DOHH2 (cell line): ENCODE data around the gene GMPR2.

Source experiments
- H3F3A ChIP-seq: fragments of 200-600 bp; sonication (generic), shearing (Covaris generic); 2 replicates; pipeline ENCODE4 v1.6.0; 2016; ENCODE audit warnings: antibody characterized with exemption, mild to moderate bottlenecking; ENCODE audit not compliant: control insufficient read depth, insufficient read depth
- H3K27ac ChIP-seq: fragments of 200-600 bp; sonication (generic); 2 replicates; pipeline ENCODE4 v1.5.1; 2014; ENCODE audit warnings: low read depth, mild to moderate bottlenecking, low read length, moderate library complexity
- H3K27me3 ChIP-seq: fragments of 200-600 bp; sonication (generic); 2 replicates; pipeline ENCODE4 v1.6.1; 2014; ENCODE audit warnings: mild to moderate bottlenecking, low read length, mixed read lengths; ENCODE audit not compliant: control insufficient read depth
- H3K36me3 ChIP-seq: fragments of 200-600 bp; sonication (generic); 2 replicates; pipeline ENCODE4 v1.6.1; 2014; ENCODE audit warnings: mild to moderate bottlenecking, low read length, moderate library complexity, mixed read lengths; ENCODE audit not compliant: control insufficient read depth
- H3K4me1 ChIP-seq: fragments of 200-600 bp; sonication (generic); 2 replicates; pipeline ENCODE4 v1.6.1; 2014; ENCODE audit warnings: mild to moderate bottlenecking, low read length, mixed read lengths; ENCODE audit not compliant: control insufficient read depth
- H3K4me2 ChIP-seq: fragments of 200-600 bp; sonication (generic); 2 replicates; pipeline ENCODE4 v1.6.0; 2014; ENCODE audit warnings: mild to moderate bottlenecking, low read length, moderate library complexity
- H3K4me3 ChIP-seq: fragments of 200-600 bp; sonication (generic); 2 replicates; pipeline ENCODE4 v1.5.1; 2014; ENCODE audit warnings: mild to moderate bottlenecking, low read length, mixed read lengths
- H3K79me2 ChIP-seq: fragments of 200-600 bp; sonication (generic); 2 replicates; pipeline ENCODE4 v1.6.1; 2014; ENCODE audit warnings: mild to moderate bottlenecking, low read length, mixed read lengths; ENCODE audit not compliant: control insufficient read depth
- H3K9me2 ChIP-seq: fragments of 200-600 bp; sonication (generic); replicated peaks from 2 replicates; pipeline ENCODE4 v1.6.1; 2014; ENCODE audit warnings: mild to moderate bottlenecking, low read length, mixed read lengths; ENCODE audit not compliant: control insufficient read depth
- H3K9me3 ChIP-seq: fragments of 200-600 bp; sonication (generic); 2 replicates; pipeline ENCODE4 v1.6.1; 2014; ENCODE audit warnings: antibody characterized with exemption, low read length, mixed read lengths; ENCODE audit not compliant: control insufficient read depth, insufficient read depth
- H4K20me1 ChIP-seq: fragments of 200-600 bp; sonication (generic); 2 replicates; pipeline ENCODE4 v1.6.0; 2014; ENCODE audit warnings: low read depth, mild to moderate bottlenecking, antibody characterized with exemption, low read length, moderate library complexity; ENCODE audit not compliant: control insufficient read depth, insufficient read depth
- EZH2phosphoT487 ChIP-seq: fragments of 200-600 bp; sonication (generic); IDR thresholded peaks from 2 replicates; pipeline ENCODE4 v1.6.1; 2017; ENCODE audit warnings: borderline replicate concordance, mild to moderate bottlenecking, antibody characterized with exemption, low read length, moderate library complexity, mixed read lengths
- TF ChIP-seq, protein P1 (sequence below): fragments of 200-600 bp; sonication (generic); IDR thresholded peaks from one replicate; pipeline ENCODE4 v1.5.1; 2014; ENCODE audit warnings: antibody characterized with exemption, mild to moderate bottlenecking, low read depth, low read length; ENCODE audit not compliant: poor library complexity, severe bottlenecking

The GMPR2 gene

GRCh38 chr14:24207625-24208024 lies 25.1 kb upstream of the GMPR2 start:
- Histone ChIP-seq H3K4me3 (no peak overlapping the region), H3K4me2 (no peak overlapping the region), H3K4me1 (peaks cover 9% of the 10 kb centered on the region), H3F3A (0 out of 2 replicates have a peak, but pooled peaks cover 6% of the 10 kb centered on the region), H3K27me3 (no peaks in the 10 kb centered on the region), H3K27ac (no peak overlapping the region), H3K9me3 (peaks cover 5% of the 10 kb centered on the region; the same call in 1 of the 2 replicates), H3K9me2 (no peaks in the 10 kb centered on the region), H3K79me2 (peaks cover 22% of the 10 kb centered on the region), H4K20me1 (no peaks in the 10 kb centered on the region), H3K36me3 (peaks cover 82% of the 10 kb centered on the region)
- TF ChIP-seq, protein P1, sequence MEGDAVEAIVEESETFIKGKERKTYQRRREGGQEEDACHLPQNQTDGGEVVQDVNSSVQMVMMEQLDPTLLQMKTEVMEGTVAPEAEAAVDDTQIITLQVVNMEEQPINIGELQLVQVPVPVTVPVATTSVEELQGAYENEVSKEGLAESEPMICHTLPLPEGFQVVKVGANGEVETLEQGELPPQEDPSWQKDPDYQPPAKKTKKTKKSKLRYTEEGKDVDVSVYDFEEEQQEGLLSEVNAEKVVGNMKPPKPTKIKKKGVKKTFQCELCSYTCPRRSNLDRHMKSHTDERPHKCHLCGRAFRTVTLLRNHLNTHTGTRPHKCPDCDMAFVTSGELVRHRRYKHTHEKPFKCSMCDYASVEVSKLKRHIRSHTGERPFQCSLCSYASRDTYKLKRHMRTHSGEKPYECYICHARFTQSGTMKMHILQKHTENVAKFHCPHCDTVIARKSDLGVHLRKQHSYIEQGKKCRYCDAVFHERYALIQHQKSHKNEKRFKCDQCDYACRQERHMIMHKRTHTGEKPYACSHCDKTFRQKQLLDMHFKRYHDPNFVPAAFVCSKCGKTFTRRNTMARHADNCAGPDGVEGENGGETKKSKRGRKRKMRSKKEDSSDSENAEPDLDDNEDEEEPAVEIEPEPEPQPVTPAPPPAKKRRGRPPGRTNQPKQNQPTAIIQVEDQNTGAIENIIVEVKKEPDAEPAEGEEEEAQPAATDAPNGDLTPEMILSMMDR, result no peak
- no peak for TF ChIP-seq EZH2phosphoT487

DNA sequence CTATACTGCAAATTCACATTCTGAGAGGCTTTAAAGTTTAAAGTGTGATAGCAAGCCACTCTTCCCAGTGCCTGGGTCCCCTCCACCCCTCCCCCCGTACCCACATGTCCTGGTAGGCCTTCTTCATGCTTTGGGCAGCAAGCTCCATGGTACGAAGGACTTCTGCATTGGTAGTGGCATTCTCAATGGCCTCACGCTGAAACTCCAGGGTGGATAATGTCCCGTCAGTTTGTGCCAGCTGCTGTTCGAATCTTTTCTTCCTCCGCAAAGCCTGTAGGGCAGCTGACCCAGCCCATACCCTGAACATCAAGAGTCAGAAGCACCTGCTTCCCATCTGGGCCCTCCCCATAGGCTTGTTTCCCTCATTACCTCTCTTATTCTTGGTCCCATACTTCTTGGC lies 21.4 kb upstream of the GMPR2 start:
- Histone ChIP-seq H3K36me3 (peaks cover 68% of the 10 kb centered on the region), H3K27me3 (no peaks in the 10 kb centered on the region), H3K4me1 (peaks cover 31% of the 10 kb centered on the region), H3K79me2 (peaks cover 38% of the 10 kb centered on the region), H3F3A (peaks cover 17% of the 10 kb centered on the region), H4K20me1 (no peaks in the 10 kb centered on the region), H3K4me3 (no peak overlapping the region), H3K9me2 (no peaks in the 10 kb centered on the region), H3K9me3 (no peaks in the 10 kb centered on the region), H3K27ac (no peak overlapping the region), H3K4me2 (peak overlapping the region; percentile 82; the same call in 1 of the 2 replicates)
- no peak for TF ChIP-seq EZH2phosphoT487
- TF ChIP-seq, protein P1, result no peak

DNA sequence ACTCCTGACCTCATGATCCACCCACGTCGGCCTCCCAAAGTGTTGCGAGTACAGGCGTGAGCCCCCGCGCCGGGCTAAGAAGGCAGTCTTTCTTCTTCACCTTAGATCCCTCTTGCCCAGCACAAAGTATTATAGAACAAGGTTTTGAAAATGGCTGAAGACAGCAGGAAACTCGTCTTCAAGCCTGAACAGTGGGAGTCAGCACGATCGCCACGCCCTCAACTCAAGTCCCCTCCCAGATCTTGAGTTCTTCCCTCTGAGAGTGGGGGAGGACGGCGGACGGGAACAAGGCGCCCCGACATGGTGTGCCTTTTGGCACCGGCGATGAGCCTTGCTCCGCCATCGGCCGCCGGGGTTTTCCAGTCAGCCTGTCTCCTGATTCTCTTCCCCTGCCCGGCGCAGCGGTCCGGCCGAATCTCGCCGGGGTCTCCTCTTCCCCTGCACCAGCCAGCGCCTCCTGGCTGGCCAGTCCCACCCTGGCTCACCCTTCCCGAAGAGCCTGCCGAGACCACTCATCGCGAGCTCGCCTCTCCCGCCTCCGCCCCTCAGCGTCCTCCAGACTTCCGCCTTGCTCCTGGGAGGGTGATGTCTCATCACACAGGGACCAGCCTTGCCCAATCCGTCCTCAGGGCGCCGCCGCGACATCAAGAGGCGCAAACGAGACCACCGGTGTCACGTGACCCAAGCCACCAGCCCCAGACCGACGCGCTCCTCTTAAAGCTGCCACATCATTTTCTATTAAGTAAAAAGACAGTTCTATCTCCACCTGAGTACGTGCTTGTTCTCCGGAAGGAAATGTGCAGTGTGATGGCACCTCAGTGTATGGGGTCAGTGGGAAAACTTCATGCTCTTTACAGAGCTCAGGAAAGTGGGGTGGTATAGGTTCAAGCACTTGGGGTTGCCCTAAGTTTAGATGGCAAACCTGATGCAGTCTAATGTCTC lies 19.5 kb upstream of the GMPR2 start, which contains the start of gene CHMP4A:
Gene CHMP4A, minus strand, starts transcription at position 565 of the 942 bp plus-strand sequence. Its CDS starts 49 bp downstream, at position 516.
- no peaks in the 10 kb centered on the region for H3K9me2 ChIP-seq
- H3K4me2 ChIP-seq, result peak within 1 kb of the TSS; percentile 82
- TF ChIP-seq EZH2phosphoT487, result no peak
- no peaks in the 10 kb centered on the region for H3K27me3 ChIP-seq
- H3K79me2 ChIP-seq, result peaks cover 35% of the 10 kb centered on the region
- H3K9me3 ChIP-seq, result no peaks in the 10 kb centered on the region
- H3F3A ChIP-seq, result peaks cover 25% of the 10 kb centered on the region
- H3K27ac ChIP-seq, result peak within 1 kb of the TSS; percentile 87
- H3K4me3 ChIP-seq, result peak within 1 kb of the TSS; percentile 99
- peaks cover 31% of the 10 kb centered on the region for H3K4me1 ChIP-seq
- H3K36me3 ChIP-seq, result peaks cover 55% of the 10 kb centered on the region
- no peaks in the 10 kb centered on the region for H4K20me1 ChIP-seq
